Measurements from ENCODE around the gene NIM1K.

Gene NIM1K

DNA sequence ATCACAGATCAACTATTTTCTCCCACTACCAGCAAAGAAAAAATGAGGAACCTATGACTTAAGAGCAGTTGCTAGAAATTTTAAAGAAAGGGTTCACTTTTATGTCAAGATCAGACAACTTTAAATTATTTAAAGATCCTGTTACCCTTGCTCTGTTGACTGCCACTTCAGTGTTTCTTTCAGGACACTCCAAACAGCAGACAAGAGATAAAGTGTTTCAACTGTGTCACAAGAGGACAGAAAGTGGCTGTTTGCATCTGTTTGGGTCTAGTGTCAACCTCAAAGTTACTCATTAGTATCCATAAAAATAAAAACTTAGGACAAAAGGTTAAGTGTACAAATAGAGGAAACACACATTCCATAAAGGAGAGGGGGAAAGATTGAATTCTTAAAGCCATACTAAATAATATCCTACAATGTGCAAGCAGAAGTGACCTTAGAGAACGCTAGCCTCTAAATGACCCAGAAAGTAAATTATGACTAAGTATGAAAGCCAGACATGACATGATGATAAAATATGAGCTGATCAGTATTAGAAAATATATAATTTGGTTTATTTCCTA is 96.3 kb downstream of the NIM1K start:
- no peak overlapping the region for H2AK5ac ChIP-seq (ENCODE audit: low read depth, low read length)
- WGBS, 2 donors (ENCODE audit: extremely low coverage in 2 of 2, insufficient read length in 2 of 2, insufficient replicate concordance in 1 of 2), result no CpG with 5 or more reads among the region's 1 CpG
- H3K9me3 ChIP-seq (replicated peaks in 1 of 2; ENCODE audit: control insufficient read depth in 2 of 2, insufficient read depth in 1 of 2, low read depth in 1 of 2, low read length in 2 of 2), result no peaks in the 10 kb centered on the region
- H3K4ac ChIP-seq (ENCODE audit: low read length), result no peak overlapping the region
- H4K8ac ChIP-seq (ENCODE audit: low read depth, low read length), result no peak overlapping the region
- no peak overlapping the region for H2BK5ac ChIP-seq (ENCODE audit: low read length)
- peaks cover 0 to 2% of the 10 kb centered on the region in 2 donors for H3K4me1 ChIP-seq (ENCODE audit: control insufficient read depth in 2 of 2, insufficient read depth in 1 of 2, low read depth in 1 of 2, low read length in 2 of 2)
- H2BK120ac ChIP-seq (ENCODE audit: low read depth, low read length), result no peak overlapping the region
- no peak overlapping the region for H3K9ac ChIP-seq (ENCODE audit: low read depth, low read length, poor library complexity)
- no peak overlapping the region for H2AFZ ChIP-seq (ENCODE audit: low read length)
- no peak overlapping the region for H3K18ac ChIP-seq (ENCODE audit: low read length)
- no peak overlapping the region for H3K4me3 ChIP-seq (ENCODE audit: low read length in 2 of 2)
- no peak overlapping the region for H4K91ac ChIP-seq (ENCODE audit: low read depth, low read length, poor library complexity)
- no peak overlapping the region for H3K4me2 ChIP-seq (ENCODE audit: insufficient read depth, low read length, poor library complexity, severe bottlenecking)
- H3K23ac ChIP-seq (ENCODE audit: low read depth, low read length, poor library complexity), result no peak overlapping the region
- no peaks in the 10 kb centered on the region for H3K27me3 ChIP-seq (ENCODE audit: control insufficient read depth in 3 of 3, insufficient read depth in 3 of 3, low read depth in 1 of 3, low read length in 3 of 3)
- no peak overlapping the region for H3K27ac ChIP-seq (replicated peaks; ENCODE audit: low read length)
- H2BK15ac ChIP-seq (ENCODE audit: low read length), result no peak overlapping the region
- H3K36me3 ChIP-seq (replicated peaks in 1 of 2; ENCODE audit: control insufficient read depth in 2 of 2, insufficient read depth in 2 of 2, low read length in 2 of 2), result peaks cover 28 to 74% of the 10 kb centered on the region in 2 donors
- DNase-seq (ENCODE audit: low spot score), result no peak
- no peak overlapping the region for H3K14ac ChIP-seq (ENCODE audit: low read length)
- no peak overlapping the region for H2BK12ac ChIP-seq (ENCODE audit: low read length)
- no peaks in the 10 kb centered on the region for H3K79me1 ChIP-seq (ENCODE audit: low read depth, low read length)

DNA sequence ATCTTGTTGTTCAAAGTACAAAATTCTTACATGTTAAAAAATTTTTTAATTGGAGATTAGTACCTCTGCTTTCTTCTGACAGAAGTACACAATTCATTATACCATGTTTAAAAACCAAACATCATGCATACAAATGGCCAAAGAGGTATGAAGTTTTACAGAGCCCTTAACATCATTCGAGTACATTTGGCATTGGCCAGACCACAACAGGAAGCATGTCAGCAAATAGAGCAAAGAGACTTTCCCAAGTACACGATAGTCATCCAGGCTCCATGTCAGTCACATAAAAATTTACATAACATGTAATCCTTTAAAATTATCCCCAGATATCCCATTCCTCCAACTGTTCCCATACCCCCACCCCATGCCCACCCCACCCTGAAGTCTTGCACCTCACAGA is 98.7 kb downstream of the NIM1K start:
- Histone ChIP-seq H4K8ac (ENCODE audit: low read depth, low read length) (no peak overlapping the region), H3K9me3 (replicated peaks in 1 of 2; ENCODE audit: control insufficient read depth in 2 of 2, insufficient read depth in 1 of 2, low read depth in 1 of 2, low read length in 2 of 2) (no peaks in the 10 kb centered on the region), H3K14ac (ENCODE audit: low read length) (no peak overlapping the region), H2BK15ac (ENCODE audit: low read length) (no peak overlapping the region), H2AK5ac (ENCODE audit: low read depth, low read length) (no peak overlapping the region), H4K91ac (ENCODE audit: low read depth, low read length, poor library complexity) (no peak overlapping the region), H3K9ac (ENCODE audit: low read depth, low read length, poor library complexity) (no peak overlapping the region), H2BK12ac (ENCODE audit: low read length) (no peak overlapping the region), H3K4me3 (ENCODE audit: low read length in 2 of 2) (no peak overlapping the region), H3K4ac (ENCODE audit: low read length) (no peak overlapping the region), H3K18ac (ENCODE audit: low read length) (no peak overlapping the region), H3K27me3 (ENCODE audit: control insufficient read depth in 3 of 3, insufficient read depth in 3 of 3, low read depth in 1 of 3, low read length in 3 of 3) (no peaks in the 10 kb centered on the region), H3K4me2 (ENCODE audit: insufficient read depth, low read length, poor library complexity, severe bottlenecking) (no peak overlapping the region), H3K4me1 (ENCODE audit: control insufficient read depth in 2 of 2, insufficient read depth in 1 of 2, low read depth in 1 of 2, low read length in 2 of 2) (peaks cover 0 to 2% of the 10 kb centered on the region in 2 donors), H2BK5ac (ENCODE audit: low read length) (no peak overlapping the region), H3K27ac (replicated peaks; ENCODE audit: low read length) (no peak overlapping the region), H2AFZ (ENCODE audit: low read length) (no peak overlapping the region), H3K23ac (ENCODE audit: low read depth, low read length, poor library complexity) (no peak overlapping the region), H3K36me3 (replicated peaks in 1 of 2; ENCODE audit: control insufficient read depth in 2 of 2, insufficient read depth in 2 of 2, low read length in 2 of 2) (peaks cover 41 to 98% of the 10 kb centered on the region in 2 donors), H2BK120ac (ENCODE audit: low read depth, low read length) (no peak overlapping the region), H3K79me1 (ENCODE audit: low read depth, low read length) (no peaks in the 10 kb centered on the region)
- DNase-seq (ENCODE audit: low spot score), result no peak
- WGBS, 2 donors (ENCODE audit: extremely low coverage in 2 of 2, insufficient read length in 2 of 2, insufficient replicate concordance in 1 of 2), result no CpG with 5 or more reads among the region's 2 CpGs

DNA sequence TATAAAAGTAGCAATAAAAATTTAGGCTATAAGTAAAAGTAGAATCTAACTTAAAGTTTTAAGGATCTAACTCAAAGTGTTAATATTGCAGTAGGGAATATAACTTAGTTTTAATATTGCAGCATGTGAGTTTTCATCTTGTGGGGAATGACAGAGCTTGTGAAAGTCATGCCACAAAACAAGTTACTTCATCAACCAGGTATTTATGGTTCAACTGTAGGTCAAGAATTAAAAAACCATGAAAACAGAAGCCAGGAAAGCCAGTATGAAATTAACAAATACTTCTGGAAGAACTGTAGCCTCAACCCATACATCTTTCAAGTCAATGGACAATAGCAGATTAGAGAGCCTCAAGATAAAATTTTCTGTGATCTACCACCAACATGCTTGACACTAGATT is 102.2 kb downstream of the NIM1K start:
- Histone ChIP-seq H3K4me3 (ENCODE audit: low read length in 2 of 2) (no peak overlapping the region), H2BK120ac (ENCODE audit: low read depth, low read length) (no peak overlapping the region), H2BK5ac (ENCODE audit: low read length) (no peak overlapping the region), H3K4me1 (ENCODE audit: control insufficient read depth in 2 of 2, insufficient read depth in 1 of 2, low read depth in 1 of 2, low read length in 2 of 2) (peaks cover 0 to 5% of the 10 kb centered on the region in 2 donors), H3K36me3 (replicated peaks in 1 of 2; ENCODE audit: control insufficient read depth in 2 of 2, insufficient read depth in 2 of 2, low read length in 2 of 2) (peaks cover 36 to 100% of the 10 kb centered on the region in 2 donors), H3K23ac (ENCODE audit: low read depth, low read length, poor library complexity) (no peak overlapping the region), H4K8ac (ENCODE audit: low read depth, low read length) (no peak overlapping the region), H2BK12ac (ENCODE audit: low read length) (no peak overlapping the region), H2AK5ac (ENCODE audit: low read depth, low read length) (no peak overlapping the region), H3K4ac (ENCODE audit: low read length) (no peak overlapping the region), H2AFZ (ENCODE audit: low read length) (no peak overlapping the region), H3K27ac (replicated peaks; ENCODE audit: low read length) (no peak overlapping the region), H4K91ac (ENCODE audit: low read depth, low read length, poor library complexity) (no peak overlapping the region), H3K27me3 (ENCODE audit: control insufficient read depth in 3 of 3, insufficient read depth in 3 of 3, low read depth in 1 of 3, low read length in 3 of 3) (no peaks in the 10 kb centered on the region), H3K9me3 (replicated peaks in 1 of 2; ENCODE audit: control insufficient read depth in 2 of 2, insufficient read depth in 1 of 2, low read depth in 1 of 2, low read length in 2 of 2) (no peaks in the 10 kb centered on the region), H3K18ac (ENCODE audit: low read length) (no peak overlapping the region), H3K4me2 (ENCODE audit: insufficient read depth, low read length, poor library complexity, severe bottlenecking) (no peak overlapping the region), H2BK15ac (ENCODE audit: low read length) (no peak overlapping the region), H3K9ac (ENCODE audit: low read depth, low read length, poor library complexity) (no peak overlapping the region), H3K14ac (ENCODE audit: low read length) (no peak overlapping the region), H3K79me1 (ENCODE audit: low read depth, low read length) (no peaks in the 10 kb centered on the region)
- DNase-seq (ENCODE audit: low spot score), result no peak

DNA sequence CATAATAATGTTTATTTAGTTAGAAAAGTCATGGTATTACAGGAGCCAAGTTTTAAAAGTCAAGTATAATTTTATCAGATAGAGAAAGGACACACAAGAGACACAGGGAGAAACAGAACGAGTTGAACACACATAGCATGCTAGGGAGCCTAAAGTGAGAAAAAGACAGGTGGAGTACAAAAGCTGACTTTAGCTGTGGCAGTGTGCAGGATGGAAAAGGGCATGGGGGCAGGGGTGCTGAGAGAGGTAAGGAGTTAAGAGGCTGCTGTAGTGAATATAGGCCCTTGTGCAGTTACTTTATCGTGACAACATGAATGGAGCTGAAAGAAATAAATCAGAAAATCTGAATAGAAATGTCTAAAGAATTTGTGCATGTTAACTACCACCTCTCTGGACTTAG is 103.2 kb downstream of the NIM1K start:
- H3K9me3 ChIP-seq (replicated peaks in 1 of 2; ENCODE audit: control insufficient read depth in 2 of 2, insufficient read depth in 1 of 2, low read depth in 1 of 2, low read length in 2 of 2), result no peaks in the 10 kb centered on the region
- H3K27ac ChIP-seq (replicated peaks; ENCODE audit: low read length), result no peak overlapping the region
- H2BK15ac ChIP-seq (ENCODE audit: low read length), result no peak overlapping the region
- H3K27me3 ChIP-seq (ENCODE audit: control insufficient read depth in 3 of 3, insufficient read depth in 3 of 3, low read depth in 1 of 3, low read length in 3 of 3), result no peaks in the 10 kb centered on the region
- H2AK5ac ChIP-seq (ENCODE audit: low read depth, low read length), result no peak overlapping the region
- no CpG with 5 or more reads among the region's 2 CpGs for WGBS, 2 donors (ENCODE audit: extremely low coverage in 2 of 2, insufficient read length in 2 of 2, insufficient replicate concordance in 1 of 2)
- H2BK12ac ChIP-seq (ENCODE audit: low read length), result no peak overlapping the region
- H4K91ac ChIP-seq (ENCODE audit: low read depth, low read length, poor library complexity), result no peak overlapping the region
- DNase-seq (ENCODE audit: low spot score), result no peak
- H3K36me3 ChIP-seq (replicated peaks in 1 of 2; ENCODE audit: control insufficient read depth in 2 of 2, insufficient read depth in 2 of 2, low read length in 2 of 2), result peaks cover 37 to 99% of the 10 kb centered on the region in 2 donors
- no peak overlapping the region for H2BK5ac ChIP-seq (ENCODE audit: low read length)
- no peak overlapping the region for H3K9ac ChIP-seq (ENCODE audit: low read depth, low read length, poor library complexity)
- H3K18ac ChIP-seq (ENCODE audit: low read length), result no peak overlapping the region
- H3K4me1 ChIP-seq (ENCODE audit: control insufficient read depth in 2 of 2, insufficient read depth in 1 of 2, low read depth in 1 of 2, low read length in 2 of 2), result peaks cover 0 to 5% of the 10 kb centered on the region in 2 donors
- H3K79me1 ChIP-seq (ENCODE audit: low read depth, low read length), result no peaks in the 10 kb centered on the region
- no peak overlapping the region for H3K4me2 ChIP-seq (ENCODE audit: insufficient read depth, low read length, poor library complexity, severe bottlenecking)
- H2BK120ac ChIP-seq (ENCODE audit: low read depth, low read length), result no peak overlapping the region
- H3K14ac ChIP-seq (ENCODE audit: low read length), result no peak overlapping the region
- no peak overlapping the region for H3K4me3 ChIP-seq (ENCODE audit: low read length in 2 of 2)
- no peak overlapping the region for H2AFZ ChIP-seq (ENCODE audit: low read length)
- H4K8ac ChIP-seq (ENCODE audit: low read depth, low read length), result no peak overlapping the region
- no peak overlapping the region for H3K4ac ChIP-seq (ENCODE audit: low read length)
- no peak overlapping the region for H3K23ac ChIP-seq (ENCODE audit: low read depth, low read length, poor library complexity)
